NCI-H510A treated with DMSO at 0.1 percent for 48 hours (cell line): ENCODE measurements around the gene TP53TG5.

Experiments
- DNase-seq: peaks from one replicate; lab custom pipeline; 2025; lab: John Stamatoyannopoulos, UW

TP53TG5 gene

GRCh38 chr20:45378191-45378590, at the start of gene TP53TG5:
Gene TP53TG5, minus strand, starts transcription at chr20:45378325. Its CDS starts 89 bp downstream, at chr20:45378236.
- no peak for DNase-seq

- no peak for DNase-seq
Measured at GRCh38 chr20:45427236-45428149, 49.4 kb upstream of the TP53TG5 start.

GRCh38 chr20:45426320-45427016, 48.3 kb upstream of the TP53TG5 start:
- DNase-seq = no peak

- no peak for DNase-seq
Measured at GRCh38 chr20:45425561-45425960, 47.4 kb upstream of the TP53TG5 start.

- DNase-seq = no peak
Measured at GRCh38 chr20:45423700-45424099, 45.6 kb upstream of the TP53TG5 start.

GRCh38 chr20:45420125-45420524, 42.0 kb upstream of the TP53TG5 start:
- DNase-seq = no peak

- peak; percentile 93 for DNase-seq
Measured at GRCh38 chr20:45419188-45420091, 41.3 kb upstream of the TP53TG5 start.

GRCh38 chr20:45416917-45417316, 38.8 kb upstream of the TP53TG5 start:
- DNase-seq = no peak

- peak; percentile 73 for DNase-seq
Measured at GRCh38 chr20:45415822-45416637, 37.9 kb upstream of the TP53TG5 start, which contains the start of gene PIGT. Gene PIGT, plus strand, starts transcription at chr20:45416141. Its CDS starts 16 bp downstream, at chr20:45416157.

- DNase-seq = no peak
Measured at GRCh38 chr20:45413479-45413878, 35.4 kb upstream of the TP53TG5 start.

GRCh38 chr20:45412653-45413052, 34.5 kb upstream of the TP53TG5 start:
- no peak for DNase-seq

- no peak for DNase-seq
Measured at GRCh38 chr20:45410887-45411286, 32.8 kb upstream of the TP53TG5 start.

GRCh38 chr20:45409521-45410272, 31.6 kb upstream of the TP53TG5 start:
- no peak for DNase-seq

- DNase-seq = no peak
Measured at GRCh38 chr20:45408646-45409213, 30.6 kb upstream of the TP53TG5 start.

GRCh38 chr20:45407783-45408645, 29.9 kb upstream of the TP53TG5 start, which contains the start of gene DBNDD2:
Gene DBNDD2, plus strand, starts transcription at chr20:45408289. Its CDS starts 179 bp downstream, at chr20:45408468.
- DNase-seq = no peak

GRCh38 chr20:45407067-45407745, 29.1 kb upstream of the TP53TG5 start:
- no peak for DNase-seq

- DNase-seq = no peak
Measured at GRCh38 chr20:45406260-45407066, 28.3 kb upstream of the TP53TG5 start.
